SK-N-SH (cell line): ENCODE data around the gene DCP2. TPM values are rescaled to one million over a fixed set of nuclear protein-coding genes. Genes with fewer than 3 reads are reported as not detected.
A peak's percentile ranks its signal among the peaks of the same experiment; 100 is the strongest.

Experiments used
- CTCF ChIA-PET: fragments of 300-600, 350-600 bp; formaldehyde crosslinking; extraction: SDS; loops from one replicate; lab custom pipeline; 2021; lab: Yijun Ruan, JAX
- POLR2A ChIA-PET: fragments of 350-600 bp; sonication (Branson Sonifier 250); formaldehyde crosslinking; extraction: SDS; loops from one replicate; lab custom pipeline; 2020; ENCODE audit warnings: antibody characterized with exemption, inconsistent platforms; lab: Yijun Ruan, JAX
- DNase-seq: peaks from one replicate; pipeline ENCODE4 v3.0.0; 2012
- H2AFZ ChIP-seq: fragments of 200-600 bp; sonication (generic); 2 replicates; pipeline ENCODE4 v1.8.1; 2016; ENCODE audit warnings: antibody characterized with exemption, mild to moderate bottlenecking, low read depth
- H3F3A ChIP-seq: fragments of 200-600 bp; sonication (generic); replicated peaks from 2 replicates; pipeline ENCODE3; 2016; ENCODE audit warnings: antibody characterized with exemption, mild to moderate bottlenecking; ENCODE audit not compliant: insufficient read depth
- H3K27ac ChIP-seq, 2 experiments: fragments of 200-500 bp in 1 of 2; fragments of 200-600 bp in 1 of 2; sonication (Bioruptor generic) in 1 of 2; sonication (generic), shearing (Covaris generic) in 1 of 2; 2 replicates each; pipeline versions ENCODE4 v1.5.1 to v1.6.1; 2014 to 2016; ENCODE audit warnings: low read depth in 2 of 2, inconsistent platforms in 1 of 2, low read length in 1 of 2, mild to moderate bottlenecking in 1 of 2, mixed read lengths in 1 of 2
- H3K27me3 ChIP-seq: fragments of 200-600 bp; sonication (generic), shearing (Covaris generic); 2 replicates; pipeline ENCODE4 v1.6.1; 2016; ENCODE audit warnings: mixed run types; ENCODE audit not compliant: insufficient read depth
- H3K36me3 ChIP-seq, 2 experiments: fragments of 200-500 bp in 1 of 2; fragments of 200-600 bp in 1 of 2; sonication (Bioruptor generic) in 1 of 2; sonication (generic) in 1 of 2; replicated peaks in 1 of 2; 2 replicates each; pipeline versions ENCODE3 to v1.5.1; 2014 to 2016; ENCODE audit warnings: low read length in 1 of 2, mild to moderate bottlenecking in 1 of 2; ENCODE audit not compliant: insufficient read depth in 2 of 2, control insufficient read depth in 1 of 2
- H3K4me1 ChIP-seq, 2 experiments: fragments of 200-500 bp in 1 of 2; fragments of 200-600 bp in 1 of 2; sonication (Bioruptor generic) in 1 of 2; sonication (generic), shearing (Covaris generic) in 1 of 2; 2 replicates each; pipeline versions ENCODE4 v1.5.1 to v1.6.1; 2014 to 2016; ENCODE audit warnings: low read depth in 1 of 2, low read length in 1 of 2, mixed run types in 1 of 2; ENCODE audit not compliant: insufficient read depth in 2 of 2, control insufficient read depth in 1 of 2
- H3K4me2 ChIP-seq: fragments of 200-600 bp; sonication (generic), shearing (Covaris generic); 2 replicates; pipeline ENCODE4 v1.6.1; 2017; ENCODE audit warnings: mixed run types
- H3K4me3 ChIP-seq, 2 experiments: fragments of 200-500 bp in 1 of 2; fragments of 200-600 bp in 1 of 2; sonication (Bioruptor generic) in 1 of 2; sonication (generic), shearing (Covaris generic) in 1 of 2; 2 replicates each; pipeline versions ENCODE4 v1.5.1 to v1.8.1; 2014 to 2016; ENCODE audit warnings: low read depth in 2 of 2, inconsistent platforms in 1 of 2, low read length in 1 of 2, mild to moderate bottlenecking in 1 of 2, mixed read lengths in 1 of 2, moderate library complexity in 1 of 2
- H3K79me2 ChIP-seq: fragments of 200-600 bp; sonication (generic); 2 replicates; pipeline ENCODE4 v1.8.1; 2017; ENCODE audit warnings: mild to moderate bottlenecking; ENCODE audit not compliant: insufficient read depth
- H3K9ac ChIP-seq: fragments of 200-600 bp; sonication (generic); 2 replicates; pipeline ENCODE4 v1.6.1; 2017; ENCODE audit warnings: mixed run types
- H3K9me2 ChIP-seq: fragments of 200-600 bp; sonication (generic); 2 replicates; pipeline ENCODE4 v1.6.1; 2017; ENCODE audit warnings: mixed run types
- H3K9me3 ChIP-seq: fragments of 200-600 bp; sonication (generic); 2 replicates; pipeline ENCODE4 v1.6.1; 2017; ENCODE audit warnings: mixed run types, mild to moderate bottlenecking, moderate library complexity
- H4K20me1 ChIP-seq: fragments of 200-600 bp; sonication (generic); 2 replicates; pipeline ENCODE4 v1.6.1; 2017; ENCODE audit warnings: mild to moderate bottlenecking, mixed run types; ENCODE audit not compliant: insufficient read depth
- ELF1 ChIP-seq: IDR thresholded peaks from 2 replicates; pipeline ENCODE4 v1.4.0; 2012
- EP300 ChIP-seq, 2 experiments: IDR thresholded peaks; 2 replicates each; pipeline versions ENCODE4 v1.4.0 to v1.6.1; 2012; ENCODE audit warnings: borderline replicate concordance in 1 of 2, low read depth in 1 of 2, low read length in 1 of 2
- EZH2phosphoT487 ChIP-seq: fragments of 200-600 bp; sonication (generic); IDR thresholded peaks from 2 replicates; pipeline ENCODE4 v1.6.1; 2017; ENCODE audit warnings: low read depth, mixed run types, mild to moderate bottlenecking, antibody characterized with exemption, moderate library complexity, borderline replicate concordance
- FOSL2 ChIP-seq: IDR thresholded peaks from 2 replicates; pipeline ENCODE4 v1.4.0; 2012; ENCODE audit warnings: low read depth, mild to moderate bottlenecking, moderate library complexity, borderline replicate concordance
- FOXJ3 ChIP-seq: sonication (generic); formaldehyde crosslinking; IDR thresholded peaks from 2 replicates; pipeline ENCODE4 v1.5.1; 2020; ENCODE audit warnings: mild to moderate bottlenecking, missing genetic modification reagents
- FOXM1 ChIP-seq: IDR thresholded peaks from 2 replicates; pipeline ENCODE4 v1.4.0; 2012; ENCODE audit warnings: low read depth, mild to moderate bottlenecking
- RAD21 ChIP-seq: IDR thresholded peaks from 2 replicates; pipeline ENCODE4 v1.6.1; 2012; ENCODE audit warnings: mild to moderate bottlenecking, low read length
- RCOR1 ChIP-seq: fragments of 150-350 bp; IDR thresholded peaks from 2 replicates; pipeline ENCODE4 v1.6.1; 2017; ENCODE audit warnings: antibody characterized with exemption, low read length
- SMC3 ChIP-seq: IDR thresholded peaks from 2 replicates; pipeline ENCODE4 v1.6.1; 2012; ENCODE audit warnings: low read depth, low read length, improper control_type of control experiment
- TAF1 ChIP-seq: IDR thresholded peaks from 2 replicates; pipeline ENCODE4 v1.6.1; 2012; ENCODE audit warnings: low read depth, mild to moderate bottlenecking, low read length, moderate library complexity, borderline replicate concordance
- YY1 ChIP-seq: IDR thresholded peaks from 2 replicates; pipeline ENCODE4 v1.4.0; 2012; ENCODE audit warnings: low read depth, mild to moderate bottlenecking
- WGBS: methylation state at CpG from one replicate; pipeline ENCODE4 v1.1.6; 2017; ENCODE audit warnings: low lambda C conversion rate; 5-methylcytosine and 5-hydroxymethylcytosine counted together
- polyA plus RNA-seq, 3 experiments: library from polyadenylated mRNA; depleted of rRNA; stranded (reverse); fragments of >200 nt; gene quantifications; 2 replicates each; pipeline ENCODE4 v1.2.3, GENCODE V29; 2012
- TF ChIP-seq, protein P1 (sequence below): IDR thresholded peaks from 2 replicates; pipeline ENCODE4; 2012
- TF ChIP-seq, protein P2 (sequence below): fragments of 150-350 bp; IDR thresholded peaks from 2 replicates; pipeline ENCODE4 v1.6.1; 2016; ENCODE audit warnings: mild to moderate bottlenecking, low read depth, low read length

The DCP2 gene
- polyA plus RNA-seq, 1 of the 3 experiments (the other 2 are of a cell fraction): 6.0 TPM

DNA sequence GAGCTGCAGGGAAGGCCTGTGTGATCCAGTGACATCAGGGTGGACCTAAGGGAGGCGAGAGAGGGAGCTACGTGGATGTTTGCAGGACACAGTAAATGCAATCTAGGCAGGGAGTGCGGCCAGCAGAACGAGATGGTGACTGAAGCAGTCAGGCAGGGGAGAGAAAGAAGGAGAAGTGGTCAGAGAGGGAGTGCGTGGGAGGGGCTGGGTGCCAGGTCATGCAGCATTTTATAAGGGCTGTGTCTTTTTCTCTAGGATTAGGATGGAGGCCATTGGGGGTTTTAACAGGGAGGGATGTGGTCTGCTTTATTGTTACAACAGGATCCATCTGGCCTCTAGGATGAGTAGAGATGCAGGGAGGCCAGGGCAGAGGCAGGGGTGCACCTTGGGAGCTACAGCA is 80.4 kb downstream of the DCP2 start:
- no peak overlapping the region for H3K4me2 ChIP-seq
- WGBS: 86% methylated on average over 5 of the region's 5 CpGs
- H3K9me2 ChIP-seq: no peaks in the 10 kb centered on the region
- ChIA-PET CTCF (interaction anchor here (0.8 to 2.9 kb wide), 16 partner anchors 11 to 319 kb away, joined by 3 to 12 read pairs (median 4); no protein-coding TSS in a partner anchor), POLR2A (interaction anchor here (1.3 kb wide), 1 partner anchor 238 kb away, joined by 4 read pairs; no protein-coding TSS in a partner anchor)
- no peaks in the 10 kb centered on the region for H3K27me3 ChIP-seq
- H2AFZ ChIP-seq: no peak overlapping the region
- no peaks in the 10 kb centered on the region for H3K9me3 ChIP-seq
- TF ChIP-seq, protein P1, sequence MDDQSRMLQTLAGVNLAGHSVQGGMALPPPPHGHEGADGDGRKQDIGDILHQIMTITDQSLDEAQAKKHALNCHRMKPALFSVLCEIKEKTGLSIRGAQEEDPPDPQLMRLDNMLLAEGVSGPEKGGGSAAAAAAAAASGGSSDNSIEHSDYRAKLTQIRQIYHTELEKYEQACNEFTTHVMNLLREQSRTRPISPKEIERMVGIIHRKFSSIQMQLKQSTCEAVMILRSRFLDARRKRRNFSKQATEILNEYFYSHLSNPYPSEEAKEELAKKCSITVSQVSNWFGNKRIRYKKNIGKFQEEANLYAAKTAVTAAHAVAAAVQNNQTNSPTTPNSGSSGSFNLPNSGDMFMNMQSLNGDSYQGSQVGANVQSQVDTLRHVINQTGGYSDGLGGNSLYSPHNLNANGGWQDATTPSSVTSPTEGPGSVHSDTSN: no peak
- TF ChIP-seq FOSL2 (no peak), ELF1 (no peak), YY1 (no peak), FOXJ3 (CRISPR knock-in tag) (no peak), TAF1 (no peak), FOXM1 (no peak), EP300 (IDR thresholded peaks at IDR 0.05; ENCODE audit: borderline replicate concordance in 1 of 2, low read depth in 1 of 2, low read length in 1 of 2) (no peak), RCOR1 (no peak), EZH2phosphoT487 (no peak)
- DNase-seq: peak; percentile 29
- H4K20me1 ChIP-seq: no peaks in the 10 kb centered on the region
- no peaks in the 10 kb centered on the region for H3F3A ChIP-seq
- H3K9ac ChIP-seq: no peak overlapping the region
- H3K4me1 ChIP-seq: peaks cover 24 to 51% of the 10 kb centered on the region in 2 experiments
- H3K27ac ChIP-seq: no peak overlapping the region
- H3K4me3 ChIP-seq: no peak overlapping the region
- no peaks in the 10 kb centered on the region for H3K79me2 ChIP-seq
- no peaks in the 10 kb centered on the region for H3K36me3 ChIP-seq

DNA sequence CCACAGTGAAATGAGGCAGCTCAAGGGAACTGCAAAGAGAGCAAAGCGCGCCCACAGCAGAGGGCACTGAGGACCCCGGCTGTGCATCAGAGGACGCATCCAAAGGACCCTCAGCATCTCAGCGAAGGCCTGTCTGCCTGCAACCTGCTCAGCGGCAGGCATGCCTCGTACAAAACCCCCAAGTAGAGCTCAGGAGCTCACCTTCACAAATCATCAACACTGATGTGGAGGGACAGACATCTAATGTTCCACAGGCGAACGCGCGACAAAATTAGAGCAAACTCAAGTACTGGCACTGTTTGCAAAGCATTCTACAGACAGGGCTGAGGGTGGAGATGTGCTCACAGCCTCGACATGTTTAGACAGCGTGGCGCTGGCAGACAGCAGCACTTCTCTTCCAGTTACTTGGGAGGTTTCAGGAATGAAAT is 81.0 kb downstream of the DCP2 start:
- no peaks in the 10 kb centered on the region for H3K9me3 ChIP-seq
- no peak overlapping the region for H3K4me3 ChIP-seq
- POLR2A ChIA-PET: interaction anchor here (1.3 kb wide), 1 partner anchor 237 kb away, joined by 4 read pairs; no protein-coding TSS in a partner anchor
- no peaks in the 10 kb centered on the region for H3K36me3 ChIP-seq
- H3K27me3 ChIP-seq: no peaks in the 10 kb centered on the region
- no peak overlapping the region for H2AFZ ChIP-seq
- no peak overlapping the region for H3K9ac ChIP-seq
- no peaks in the 10 kb centered on the region for H3K9me2 ChIP-seq
- WGBS: 88% methylated on average over 11 of the region's 14 CpGs
- CTCF ChIA-PET: interaction anchor here (0.8 to 2.9 kb wide), 19 partner anchors 12 to 319 kb away, joined by 3 to 12 read pairs (median 3); no protein-coding TSS in a partner anchor
- H3K4me1 ChIP-seq: peaks cover 20 to 57% of the 10 kb centered on the region in 2 experiments
- H3F3A ChIP-seq: no peaks in the 10 kb centered on the region
- H3K79me2 ChIP-seq: no peaks in the 10 kb centered on the region
- H3K27ac ChIP-seq: peak overlapping the region in 1 of 2 experiments; percentile 98; a peak in 2 of 4 replicates
- H3K4me2 ChIP-seq: no peak overlapping the region
- peak; percentile 43; the same call in 1 of the 2 replicates for TF ChIP-seq RAD21
- peak; percentile 31; the same call in 1 of the 2 replicates for TF ChIP-seq SMC3
- TF ChIP-seq, protein P2, sequence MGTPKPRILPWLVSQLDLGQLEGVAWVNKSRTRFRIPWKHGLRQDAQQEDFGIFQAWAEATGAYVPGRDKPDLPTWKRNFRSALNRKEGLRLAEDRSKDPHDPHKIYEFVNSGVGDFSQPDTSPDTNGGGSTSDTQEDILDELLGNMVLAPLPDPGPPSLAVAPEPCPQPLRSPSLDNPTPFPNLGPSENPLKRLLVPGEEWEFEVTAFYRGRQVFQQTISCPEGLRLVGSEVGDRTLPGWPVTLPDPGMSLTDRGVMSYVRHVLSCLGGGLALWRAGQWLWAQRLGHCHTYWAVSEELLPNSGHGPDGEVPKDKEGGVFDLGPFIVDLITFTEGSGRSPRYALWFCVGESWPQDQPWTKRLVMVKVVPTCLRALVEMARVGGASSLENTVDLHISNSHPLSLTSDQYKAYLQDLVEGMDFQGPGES: no peak
- DNase-seq: peak; percentile 40
- H4K20me1 ChIP-seq: no peaks in the 10 kb centered on the region
